KG1 (cell line): Measurements from ENCODE around the gene CPEB2.

Experiments
- DNase-seq: peaks from one replicate; lab custom pipeline; 2025; lab: John Stamatoyannopoulos, UW

Gene CPEB2

DNA sequence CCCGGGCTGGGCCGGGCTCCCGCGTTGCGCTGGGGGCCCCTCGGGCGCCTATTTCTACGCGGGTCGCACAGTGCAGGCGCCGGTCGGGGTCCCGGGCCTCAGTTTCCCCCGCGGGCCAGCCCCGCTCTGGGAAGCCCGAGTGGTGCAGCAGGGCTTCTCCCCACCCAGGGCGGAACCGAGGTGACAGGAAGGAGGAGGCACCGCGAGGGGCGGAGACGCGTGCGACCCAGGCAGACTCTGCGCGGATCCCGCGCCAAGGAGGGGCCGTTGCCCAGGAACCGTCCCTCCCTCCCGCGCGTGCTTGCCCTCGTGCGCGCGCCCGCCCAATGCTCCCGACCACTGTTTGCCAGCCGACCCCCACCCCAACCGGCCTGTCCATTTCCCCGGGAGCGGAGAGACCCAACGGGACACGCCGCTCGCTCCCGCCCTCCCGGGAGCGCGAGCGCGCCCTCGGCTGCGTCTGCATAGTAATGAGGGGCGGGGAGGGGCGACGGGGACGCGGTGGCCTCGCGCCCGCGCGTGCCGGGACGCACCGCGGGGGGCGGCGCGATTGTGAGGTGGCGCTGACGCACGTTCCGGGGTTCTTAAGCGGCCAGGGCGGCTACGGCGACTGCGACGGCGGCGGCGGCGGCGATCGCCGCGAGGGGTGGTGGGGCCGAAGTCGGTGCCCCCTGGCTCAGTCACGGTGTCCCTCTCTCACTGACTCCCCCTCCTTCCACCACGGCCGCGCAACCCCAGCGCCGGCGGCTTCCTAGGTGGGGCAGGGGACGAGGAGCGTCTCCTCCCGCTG, at the start of gene CPEB2:
Gene CPEB2, plus strand, starts transcription at position 613 of the 790 bp plus-strand sequence. CDS start 193 bp downstream, outside the sequence.
- peak; percentile 97 for DNase-seq

DNA sequence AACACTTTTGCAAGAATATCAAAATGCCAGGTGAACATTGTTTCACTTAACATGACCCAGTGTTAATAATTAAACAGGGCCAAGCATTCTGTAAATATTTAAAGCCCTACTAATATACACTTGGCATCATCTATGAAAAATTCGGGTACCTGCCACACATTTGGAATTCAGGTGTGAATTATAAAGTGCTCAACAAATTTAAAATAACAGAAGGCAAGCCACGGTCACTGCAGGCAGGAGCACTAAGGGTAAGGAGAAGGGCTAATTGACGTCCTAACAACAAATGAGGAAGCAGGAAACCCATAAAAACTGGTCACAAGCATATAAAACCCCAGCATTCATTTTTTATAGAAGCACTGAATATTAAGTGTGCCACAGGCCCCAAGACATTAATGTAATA, 43.8 kb upstream of the CPEB2 start:
- no peak for DNase-seq

DNA sequence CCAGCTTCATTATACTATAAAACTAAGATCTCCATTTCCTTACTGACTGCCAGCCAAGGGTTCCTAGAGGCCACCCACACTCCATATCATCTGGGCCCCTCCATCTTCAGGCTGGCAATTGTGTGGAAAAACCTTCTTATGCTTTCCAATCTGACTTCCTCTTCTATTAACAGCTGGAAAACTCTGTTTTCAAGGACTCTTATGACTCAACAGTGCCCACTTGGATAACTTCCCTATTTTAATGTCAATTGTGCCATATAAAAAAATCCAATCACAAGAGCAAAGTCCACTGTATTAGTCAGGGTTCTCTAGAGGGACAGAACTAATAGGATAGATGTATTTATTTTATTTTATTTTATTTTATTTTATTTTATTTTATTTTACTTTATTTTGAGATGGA, 41.0 kb upstream of the CPEB2 start:
- no peak for DNase-seq

DNA sequence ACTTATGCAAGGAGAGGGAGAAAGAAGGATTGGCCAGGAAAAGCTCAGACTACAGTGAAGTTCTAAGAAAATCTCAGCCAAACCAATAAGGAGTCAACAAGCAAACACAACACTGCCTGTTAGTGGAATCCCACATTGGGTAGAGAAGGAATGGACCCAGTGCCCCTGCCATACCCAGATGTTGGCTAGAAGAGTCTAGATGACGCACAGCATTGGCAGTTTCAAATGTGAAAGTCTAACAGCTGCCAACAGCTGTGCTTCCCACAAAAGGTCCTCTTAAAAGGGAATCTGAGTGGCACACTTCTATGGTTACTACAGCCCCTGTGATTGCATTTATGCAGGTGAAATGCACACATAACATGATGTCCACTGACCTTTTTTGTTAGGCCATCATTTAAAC, 37.2 kb upstream of the CPEB2 start:
- no peak for DNase-seq

DNA sequence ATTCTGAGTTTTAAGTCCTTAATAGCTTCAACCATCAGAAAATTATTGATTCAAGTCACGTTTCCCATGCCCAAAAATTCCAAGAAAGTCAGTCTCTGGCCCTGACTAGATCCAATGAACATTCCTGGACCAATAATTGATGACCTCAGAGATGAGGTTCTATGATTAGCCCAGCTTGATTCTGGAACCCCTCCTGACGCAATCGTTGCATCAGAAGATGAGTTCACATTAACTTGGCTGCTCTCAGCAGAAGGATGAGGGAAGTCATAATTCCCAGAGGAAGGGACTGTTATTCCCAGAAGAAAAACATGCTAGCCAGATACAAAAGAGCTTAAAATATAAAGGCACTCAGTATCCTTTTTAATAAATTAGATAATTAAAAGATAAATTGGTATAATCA, 34.3 kb upstream of the CPEB2 start:
- no peak for DNase-seq

DNA sequence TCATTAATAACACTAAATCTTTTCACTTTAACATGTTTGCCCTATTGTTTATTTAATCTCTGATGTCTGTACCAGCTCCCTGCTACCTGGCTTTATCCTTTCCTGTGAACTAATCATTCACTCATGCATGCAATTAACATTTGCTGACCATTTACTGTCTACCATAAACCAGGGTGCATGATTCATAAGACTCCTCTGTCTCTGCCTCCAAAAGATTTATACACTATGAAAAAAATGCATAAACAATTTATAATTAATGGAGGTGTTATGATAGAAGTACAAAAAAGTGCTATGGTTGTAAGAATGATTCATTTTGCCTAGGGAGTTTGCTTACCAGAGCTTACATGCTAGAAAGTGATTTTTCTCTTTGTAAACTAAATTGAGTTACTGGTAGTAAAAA, 24.5 kb upstream of the CPEB2 start:
- DNase-seq = no peak

DNA sequence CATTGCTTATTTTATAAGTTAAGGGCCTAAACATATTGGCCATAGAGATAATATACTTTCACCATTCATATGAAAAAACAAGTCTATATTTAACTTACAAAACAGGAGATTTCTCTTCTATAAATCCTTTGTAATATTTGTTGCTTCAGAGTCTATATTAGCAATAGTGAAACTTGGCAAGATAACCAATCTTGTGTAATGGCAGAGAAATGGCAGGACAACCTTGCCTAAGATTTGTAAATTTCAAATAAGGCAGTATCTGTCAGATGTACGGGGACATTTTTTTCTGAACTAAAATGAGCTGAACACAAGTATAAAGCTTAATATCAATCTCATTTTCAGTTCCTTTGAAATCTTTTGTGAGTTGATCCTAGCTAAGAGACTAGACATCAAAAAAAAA, 17.8 kb upstream of the CPEB2 start:
- DNase-seq = no peak

DNA sequence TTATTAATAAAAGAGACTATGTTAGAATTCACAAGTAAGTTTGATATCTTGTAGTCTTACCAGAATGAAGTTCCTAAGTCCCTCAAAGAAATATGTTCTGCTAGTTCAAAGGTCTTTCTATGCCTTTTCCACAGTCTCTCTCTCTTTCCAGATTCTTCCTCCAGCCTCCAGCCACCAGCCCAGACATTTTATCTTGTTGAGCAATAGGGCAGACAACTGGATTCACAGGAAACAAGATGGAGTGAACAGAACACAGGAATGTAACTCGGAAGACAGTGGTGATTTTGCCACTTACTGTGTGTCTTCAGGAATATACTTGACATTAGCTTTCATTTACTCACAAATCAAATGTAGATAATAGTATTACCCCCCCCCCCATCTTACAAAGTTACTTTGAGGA, 17.1 kb upstream of the CPEB2 start:
- DNase-seq = no peak

DNA sequence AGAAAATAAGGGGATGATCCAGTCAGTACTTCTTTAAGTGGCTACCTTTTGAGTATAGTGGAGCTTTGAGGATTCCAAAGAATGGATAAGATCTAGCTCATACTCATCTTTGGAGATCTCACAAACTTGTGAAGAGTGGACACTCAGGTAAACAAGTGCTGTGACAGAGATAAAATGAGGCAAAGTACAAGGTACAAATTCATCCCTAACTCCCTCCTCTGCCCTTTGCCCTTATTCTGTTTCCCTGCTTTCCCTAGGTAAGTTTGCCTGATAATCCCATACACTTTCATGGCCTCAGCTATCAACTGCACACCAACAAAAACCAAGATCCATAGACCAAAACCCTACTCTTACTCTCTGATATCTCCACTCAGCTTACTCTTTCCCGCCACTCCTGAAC, 16.4 kb upstream of the CPEB2 start:
- DNase-seq = no peak

DNA sequence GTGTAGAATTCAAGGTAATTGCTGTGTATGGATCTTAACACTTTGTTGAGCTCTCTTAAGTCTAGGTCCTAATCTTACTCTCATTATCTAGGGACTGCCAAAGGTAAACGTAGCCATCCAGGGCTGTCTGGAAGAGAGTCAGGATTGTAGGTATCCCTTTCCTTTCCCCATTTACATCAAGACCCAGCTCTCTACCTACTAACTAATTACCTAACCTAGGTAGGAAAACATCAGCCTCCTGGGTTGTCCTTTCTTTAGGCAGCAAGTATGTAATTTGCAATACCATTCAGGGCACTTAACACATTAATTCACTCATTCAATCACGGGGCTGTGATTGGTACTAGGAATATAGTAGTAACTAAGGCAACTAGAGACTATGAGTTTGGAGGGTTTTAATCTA, 15.2 kb upstream of the CPEB2 start:
- no peak for DNase-seq

DNA sequence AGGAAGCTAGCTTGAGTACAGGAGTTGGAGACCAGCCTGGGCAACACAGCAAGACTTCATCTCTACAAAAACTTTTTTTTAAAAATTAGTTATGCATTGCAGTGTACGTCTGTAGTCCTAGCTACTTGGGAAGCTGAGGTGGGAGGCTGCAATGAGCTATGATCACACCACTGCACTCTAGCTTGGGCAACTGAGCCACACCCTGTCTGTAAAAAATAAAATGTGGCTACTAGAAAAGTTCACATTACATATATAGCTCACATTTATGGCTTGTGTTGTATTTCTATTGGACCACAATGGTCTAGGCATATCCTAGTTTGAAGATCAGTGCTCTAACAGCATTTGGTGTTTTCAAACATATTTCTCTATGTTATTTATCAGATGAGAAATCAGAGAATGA, 11.8 kb upstream of the CPEB2 start:
- no peak for DNase-seq

DNA sequence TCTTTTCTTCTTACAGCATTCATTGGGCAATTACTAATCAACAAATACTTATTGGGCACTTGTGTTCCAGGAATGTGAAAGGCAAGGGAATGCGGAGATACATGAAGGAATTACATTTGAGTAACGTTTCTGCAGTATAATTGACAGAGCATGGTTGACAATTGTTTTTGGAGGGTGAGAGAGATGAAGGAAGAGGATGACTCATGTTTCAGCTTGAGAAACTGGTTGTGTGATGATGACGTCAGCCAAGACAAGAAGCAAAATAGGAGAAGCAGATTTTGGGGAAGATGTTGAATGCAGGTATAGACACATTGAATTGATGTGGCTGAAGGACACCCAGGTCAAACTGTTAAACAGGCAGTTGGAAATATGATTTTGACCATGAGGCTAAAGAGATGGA, 8.0 kb upstream of the CPEB2 start:
- no peak for DNase-seq

DNA sequence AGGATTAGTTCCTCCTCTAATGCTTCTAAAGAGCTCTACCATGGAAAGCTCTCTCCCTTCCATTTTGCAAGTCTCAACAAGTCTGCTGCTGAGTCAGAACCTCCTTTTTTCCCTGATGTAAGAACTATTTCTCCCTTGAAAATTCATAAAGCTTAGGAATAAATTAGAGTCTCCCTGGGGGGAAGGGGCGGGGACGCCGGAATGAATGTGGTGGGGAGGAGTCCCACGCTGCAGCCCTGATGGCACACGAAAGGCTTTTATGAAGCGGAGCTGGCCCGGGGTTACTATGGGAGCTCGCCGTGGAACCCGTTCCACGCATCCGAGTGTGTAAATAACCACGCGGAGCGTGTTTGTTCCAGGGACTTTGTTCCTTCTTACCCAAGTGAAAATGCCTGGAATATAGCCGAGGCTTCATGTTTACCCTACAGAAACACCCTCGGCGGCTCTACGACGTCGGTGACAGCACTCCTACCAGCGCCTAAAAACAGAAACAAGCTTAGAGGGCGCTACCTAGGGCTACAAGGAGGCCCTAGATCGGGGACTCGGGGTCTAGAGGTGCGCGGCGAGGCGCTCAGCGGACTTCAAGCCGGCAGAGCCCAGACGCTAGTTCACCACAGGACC, 923 bp upstream of the CPEB2 start:
- DNase-seq = no peak

DNA sequence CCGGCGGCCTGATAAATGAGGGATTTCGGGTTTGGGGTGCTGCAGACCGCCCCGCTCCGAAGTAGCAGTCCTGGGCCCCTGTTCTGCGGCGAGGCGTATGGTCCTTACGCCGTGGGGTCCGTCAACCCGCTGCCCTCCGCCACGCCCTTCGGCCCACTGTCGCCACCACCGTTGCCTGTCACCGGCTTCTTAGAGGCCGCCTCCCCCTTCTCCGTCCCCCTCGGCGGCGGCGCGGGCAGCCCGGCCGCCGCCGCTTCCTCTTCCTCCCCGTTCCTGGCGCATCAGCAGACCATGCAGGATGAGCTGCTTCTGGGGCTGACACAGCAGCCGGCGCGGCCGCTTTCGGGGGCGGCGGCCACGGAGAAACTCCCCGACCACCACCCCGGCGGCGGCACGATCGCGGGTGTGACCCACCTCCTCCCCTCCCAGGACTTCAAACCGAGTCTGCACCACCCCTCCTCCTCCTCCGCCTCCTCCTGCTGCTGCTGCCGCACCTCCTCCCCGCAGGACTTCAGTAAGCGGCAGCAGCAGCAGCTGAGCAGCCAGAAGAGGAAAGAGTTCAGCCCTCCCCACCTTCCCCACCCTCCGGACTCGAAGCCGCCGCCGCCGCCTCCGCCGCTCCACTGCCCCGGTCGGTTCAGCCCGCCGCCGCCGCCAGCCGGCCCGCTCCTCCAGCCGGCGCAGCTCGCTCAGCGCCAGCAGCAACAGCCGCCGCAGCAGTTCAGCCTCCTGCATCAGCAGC, 549 bp downstream of the CPEB2 start:
- peak; percentile 78 for DNase-seq

DNA sequence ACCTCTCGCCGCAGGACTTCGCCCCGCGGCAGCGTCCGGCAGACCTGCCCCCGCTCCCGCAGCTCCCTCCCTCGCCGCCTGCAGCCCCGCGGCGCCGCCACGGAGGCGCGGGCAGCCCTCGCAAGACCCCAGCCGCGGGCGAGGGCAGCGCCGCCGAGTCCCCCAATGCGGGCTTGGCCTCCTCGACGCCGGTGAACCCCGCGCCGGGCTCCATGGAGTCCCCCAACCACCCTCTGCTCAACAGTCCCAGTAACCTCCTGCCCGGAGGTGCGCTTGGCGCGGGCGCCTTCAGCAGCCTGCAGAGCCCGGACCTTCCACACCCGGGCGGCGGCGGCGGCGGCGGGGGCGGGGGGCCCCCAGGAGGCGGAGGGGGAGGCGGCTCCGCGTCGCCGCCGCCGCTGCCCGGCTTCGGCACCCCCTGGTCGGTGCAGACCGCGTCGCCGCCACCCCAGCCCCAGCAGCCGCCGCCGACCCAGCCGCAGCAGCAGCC, 1.2 kb downstream of the CPEB2 start:
- no peak for DNase-seq

DNA sequence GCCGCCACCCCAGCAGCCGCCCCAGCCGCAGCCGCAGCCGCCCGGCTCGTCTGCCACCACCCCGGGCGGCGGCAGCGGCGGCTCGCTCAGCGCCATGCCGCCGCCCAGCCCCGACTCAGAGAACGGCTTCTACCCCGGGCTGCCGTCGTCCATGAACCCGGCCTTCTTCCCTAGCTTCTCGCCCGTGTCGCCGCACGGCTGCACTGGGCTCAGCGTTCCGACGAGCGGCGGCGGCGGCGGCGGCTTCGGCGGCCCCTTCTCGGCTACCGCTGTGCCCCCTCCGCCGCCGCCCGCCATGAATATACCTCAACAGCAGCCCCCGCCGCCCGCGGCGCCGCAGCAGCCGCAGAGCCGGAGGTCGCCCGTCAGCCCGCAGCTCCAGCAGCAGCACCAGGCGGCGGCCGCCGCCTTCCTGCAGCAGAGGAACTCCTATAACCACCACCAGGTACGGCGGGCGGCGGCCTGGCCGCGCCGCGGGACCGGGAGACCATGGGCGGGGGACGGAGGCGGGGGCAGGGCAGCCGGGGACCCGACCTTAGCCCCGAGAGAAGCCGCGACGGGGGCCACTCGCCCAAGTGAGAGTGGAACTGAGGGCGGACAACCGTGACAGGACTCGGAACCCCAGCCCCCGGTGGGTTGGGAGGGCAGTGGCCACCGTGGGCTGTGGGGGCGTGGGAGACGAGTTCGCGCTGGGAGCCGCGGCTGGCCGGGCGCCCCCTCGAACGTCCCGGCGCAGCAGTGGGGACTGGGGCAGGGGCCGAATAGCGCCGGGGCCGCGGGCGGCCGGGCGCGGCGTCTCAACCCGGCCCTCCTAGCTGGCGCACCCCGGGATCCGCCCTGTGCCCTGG, 1.8 kb downstream of the CPEB2 start:
- no peak for DNase-seq

DNA sequence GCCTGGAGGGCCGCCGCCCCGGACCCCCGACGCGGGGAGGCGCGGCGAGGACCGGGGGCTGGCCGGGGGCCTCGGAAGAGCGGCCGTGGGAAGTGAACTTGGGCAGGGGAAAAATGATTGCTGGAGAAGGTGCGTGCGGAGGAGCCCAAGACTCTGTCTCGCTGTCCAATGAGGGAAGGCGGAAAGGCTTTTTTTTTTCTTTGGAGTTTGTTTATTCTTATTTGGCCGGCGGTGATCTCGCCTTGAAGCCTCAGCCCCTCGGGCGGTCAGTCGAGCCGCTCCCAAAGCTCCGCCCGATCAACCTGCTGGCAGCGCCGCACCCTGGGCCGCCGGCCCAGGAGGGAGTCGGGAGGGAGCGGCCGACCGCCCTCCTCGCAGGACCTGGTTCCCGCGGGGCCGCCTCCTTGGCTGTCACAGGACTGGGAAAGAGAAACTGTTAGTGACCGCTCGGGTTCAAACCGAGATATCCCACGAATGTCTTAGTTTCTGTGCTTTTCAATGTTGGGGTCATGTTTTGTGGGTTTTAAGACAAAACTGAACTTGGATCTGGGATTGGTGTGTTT, 2.5 kb downstream of the CPEB2 start:
- peak; percentile 24 for DNase-seq

DNA sequence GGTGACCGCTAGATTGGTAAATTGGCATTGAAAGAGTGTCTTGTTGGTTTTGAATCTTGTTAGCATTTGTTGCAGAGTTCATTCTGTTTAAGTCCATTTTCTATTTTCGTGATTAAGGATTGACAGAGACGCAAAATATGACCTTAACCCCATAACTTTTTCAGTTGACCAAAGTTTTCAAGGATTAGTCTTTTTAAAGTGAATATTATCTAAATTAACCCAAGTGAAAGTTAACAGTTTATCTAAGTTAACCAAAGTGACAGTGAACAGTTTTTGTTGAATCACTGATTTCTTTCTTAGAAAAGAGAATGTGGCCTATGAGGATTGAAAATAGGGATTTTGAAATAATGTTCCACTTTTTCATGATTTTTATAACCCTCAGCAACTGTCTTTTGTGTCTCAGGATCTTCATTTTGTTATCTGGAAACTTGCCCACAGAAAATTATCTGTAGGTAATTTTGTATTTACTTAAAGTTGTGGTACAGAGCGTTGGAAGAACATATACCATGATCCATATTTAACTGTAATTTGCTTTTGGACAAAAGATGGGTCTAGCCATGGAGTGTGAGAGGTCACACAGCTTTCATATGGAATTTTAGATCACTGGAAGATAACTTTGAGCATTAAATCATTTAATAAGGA, 3.3 kb downstream of the CPEB2 start:
- no peak for DNase-seq

DNA sequence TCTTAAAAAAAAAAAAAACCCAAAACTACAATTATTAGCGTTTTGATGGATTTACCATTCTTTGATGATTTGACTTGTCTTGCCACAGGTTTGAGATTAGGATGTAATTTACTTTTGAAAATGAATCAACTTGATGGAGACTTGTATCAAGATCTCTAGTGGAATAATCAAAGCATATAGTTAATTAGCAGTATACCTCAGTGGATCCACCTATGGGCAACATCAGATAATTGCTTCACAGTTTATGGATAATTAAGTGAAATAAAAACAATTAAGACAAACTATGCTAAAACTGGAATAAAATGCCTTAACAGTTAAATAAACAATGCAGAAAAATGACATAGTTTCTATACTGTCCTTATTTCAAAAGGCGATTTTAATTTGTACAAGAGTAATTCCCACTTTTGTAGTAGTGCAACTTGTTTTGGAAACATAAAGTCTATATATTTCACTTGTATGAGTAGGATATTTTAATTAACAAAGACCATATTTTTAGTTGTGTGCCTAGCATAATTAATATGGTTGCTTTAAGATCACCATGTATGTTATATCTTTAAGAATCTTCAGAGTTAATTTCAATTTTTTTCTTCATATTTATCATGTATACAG, 4.2 kb downstream of the CPEB2 start:
- DNase-seq = no peak

DNA sequence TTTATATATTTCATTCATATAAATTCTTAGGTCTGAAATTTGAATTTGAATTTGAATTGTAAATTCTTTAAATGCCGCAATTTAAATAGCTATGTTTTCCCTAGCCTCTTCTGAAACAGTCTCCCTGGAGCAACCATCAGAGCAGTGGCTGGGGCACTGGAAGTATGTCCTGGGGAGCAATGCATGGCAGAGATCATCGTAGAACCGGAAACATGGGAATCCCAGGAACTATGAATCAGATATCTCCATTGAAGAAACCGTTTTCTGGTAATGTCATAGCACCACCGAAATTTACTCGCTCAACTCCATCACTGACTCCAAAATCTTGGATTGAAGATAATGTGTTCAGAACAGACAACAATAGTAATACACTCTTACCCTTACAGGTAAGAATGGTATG, 4.9 kb downstream of the CPEB2 start:
- no peak for DNase-seq
